Measurements from ENCODE around the gene SEC14L6. TPM values are rescaled to one million over a fixed set of nuclear protein-coding genes. Genes with fewer than 3 reads are reported as not detected.
"Not testable (repeated sequence)": the region's sequence is repeated elsewhere in the genome, so short reads cannot be mapped to it uniquely, and the experiment has no call there.

SEC14L6 gene
- total RNA-seq, 1 donor from 2014 or later: 6.0 TPM

- not testable (repeated sequence) for DNase-seq (ENCODE audit: low spot score)
These were observed 20.7 kb upstream of the SEC14L6 start for GRCh38 chr22:30567277-30567676.

GRCh38 chr22:30566125-30566524, 19.6 kb upstream of the SEC14L6 start:
- DNase-seq (ENCODE audit: low spot score): peak; percentile 81

DNA sequence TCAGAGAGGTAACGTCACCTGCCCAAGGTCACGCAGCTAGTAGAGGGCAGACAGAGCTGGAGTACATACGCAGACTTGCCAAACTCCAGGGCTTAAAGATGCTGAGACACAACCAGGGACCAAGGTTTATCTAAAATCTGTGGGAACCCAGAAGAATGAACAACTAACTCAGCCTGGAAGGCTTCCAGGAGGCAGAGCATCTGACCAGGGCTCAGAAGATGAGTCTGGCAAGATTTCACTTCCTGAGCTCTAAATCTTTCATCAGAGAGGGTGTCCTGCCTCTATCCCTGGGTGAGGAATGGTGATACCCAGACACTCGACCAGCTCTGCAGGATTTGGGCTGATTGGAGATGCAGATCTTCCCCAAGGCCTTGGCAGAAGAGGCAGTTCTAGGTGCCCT, 18.8 kb upstream of the SEC14L6 start:
- no peak for DNase-seq (ENCODE audit: low spot score)

GRCh38 chr22:30564761-30565119, 18.2 kb upstream of the SEC14L6 start:
- DNase-seq (ENCODE audit: low spot score): peak; percentile 53

DNA sequence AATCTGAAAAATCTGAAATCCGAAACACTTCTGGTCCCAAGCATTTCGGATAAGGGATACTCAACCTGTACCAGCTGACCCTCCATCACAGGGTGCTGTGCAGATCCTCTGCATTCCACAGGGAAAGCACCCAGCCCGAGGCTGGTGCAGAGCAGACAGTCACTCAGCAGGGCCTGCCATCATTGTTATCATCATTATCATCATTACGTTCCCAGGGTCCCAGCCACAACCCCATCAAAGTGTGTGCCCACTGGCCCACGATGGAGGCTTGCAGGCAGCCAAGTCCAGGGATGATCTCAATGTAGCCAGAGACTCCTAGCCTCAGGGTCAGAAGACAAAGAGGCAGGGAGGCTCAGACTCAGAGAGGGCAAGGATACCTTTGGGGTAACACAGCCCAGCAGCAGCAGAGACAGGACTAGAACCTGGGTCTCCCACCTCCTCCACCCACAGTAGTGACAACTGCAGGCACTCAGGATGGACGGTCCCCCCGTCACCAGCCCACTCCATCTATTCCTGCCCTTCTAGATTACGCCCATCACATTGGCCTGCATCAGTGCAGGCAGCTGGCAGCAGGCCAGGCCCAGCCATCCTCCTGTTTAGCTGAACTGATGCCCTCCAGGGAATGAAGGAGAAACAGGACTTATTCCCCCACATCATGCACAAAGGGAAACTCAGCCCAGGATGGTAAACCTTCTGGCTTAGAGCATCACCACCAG, 17.7 kb upstream of the SEC14L6 start:
- DNase-seq (ENCODE audit: low spot score): no peak

DNA sequence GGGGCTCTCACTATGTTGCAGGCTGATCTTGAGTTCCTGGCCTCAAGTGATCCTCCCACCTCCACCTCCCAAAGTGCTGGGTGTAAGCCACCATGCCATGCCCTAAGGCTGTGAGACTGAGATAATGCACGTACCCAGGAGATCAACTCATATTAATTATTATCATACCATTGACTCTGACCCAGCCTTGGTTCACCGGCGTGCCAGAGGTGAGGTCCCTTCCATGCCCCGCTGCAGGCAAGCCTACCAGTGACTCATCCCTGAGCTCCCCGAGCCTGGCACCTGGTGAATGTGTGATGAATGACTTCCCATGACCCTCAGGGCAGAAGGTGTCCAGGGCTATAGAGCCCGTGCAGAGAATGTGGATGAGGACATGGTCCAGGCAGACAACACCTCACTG, 15.8 kb upstream of the SEC14L6 start:
- DNase-seq (ENCODE audit: low spot score): peak; percentile 87

GRCh38 chr22:30561402-30562189, 15.1 kb upstream of the SEC14L6 start:
- DNase-seq (ENCODE audit: low spot score): no peak

DNA sequence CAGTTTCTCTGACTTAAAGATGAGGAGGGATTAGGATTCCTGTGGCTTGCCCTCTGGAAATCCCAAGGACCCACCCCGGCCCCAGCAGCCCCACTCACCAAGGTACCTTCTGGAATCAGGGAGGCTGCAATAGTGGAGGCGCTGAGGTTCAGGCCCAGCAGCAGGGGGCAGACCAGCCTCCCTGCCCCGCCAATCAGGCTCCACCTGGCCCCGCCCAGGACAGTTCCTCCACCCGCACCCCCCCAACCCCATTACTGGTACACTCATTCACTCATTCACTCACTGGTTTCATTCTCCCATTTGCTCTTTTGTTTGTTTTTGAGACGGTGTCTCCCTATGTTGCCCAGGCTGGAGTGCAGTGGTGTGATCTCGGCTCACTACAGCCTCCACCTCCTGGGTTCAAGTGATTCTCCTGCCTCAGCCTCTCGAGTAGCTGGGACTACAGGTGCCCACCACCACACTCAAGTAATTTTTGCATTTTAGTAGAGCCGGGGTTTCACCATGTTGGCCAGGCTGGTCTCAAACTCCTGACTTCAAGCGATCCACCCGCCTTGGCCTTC, 14.2 kb upstream of the SEC14L6 start:
- DNase-seq (ENCODE audit: low spot score): not testable (repeated sequence)

- no peak for DNase-seq (ENCODE audit: low spot score)
These were observed 13.3 kb upstream of the SEC14L6 start for GRCh38 chr22:30559889-30560288.

GRCh38 chr22:30557243-30557642, 10.7 kb upstream of the SEC14L6 start:
- no peak for DNase-seq (ENCODE audit: low spot score)

DNA sequence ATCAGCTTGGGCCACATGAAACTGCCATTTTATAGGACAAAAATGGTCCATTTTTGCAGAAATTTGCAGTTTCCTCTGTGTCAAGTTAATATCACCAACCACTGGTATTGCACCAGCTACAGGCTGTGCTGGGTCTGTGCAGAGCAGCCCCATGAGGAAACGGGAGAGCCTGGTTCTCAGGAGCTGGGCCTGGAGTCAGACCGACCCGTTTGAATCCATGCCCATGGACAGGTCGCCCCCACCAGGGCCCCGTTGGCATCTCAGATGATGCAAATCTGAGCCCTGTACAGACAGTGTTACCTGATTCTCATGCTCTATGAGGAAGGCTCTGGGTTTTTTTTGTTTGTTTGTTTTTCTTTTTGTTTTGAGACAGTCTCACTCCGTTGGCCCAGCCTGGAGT, 9.8 kb upstream of the SEC14L6 start:
- no peak for DNase-seq (ENCODE audit: low spot score)

GRCh38 chr22:30555282-30556210, 9.0 kb upstream of the SEC14L6 start:
- no peak for DNase-seq (ENCODE audit: low spot score)

DNA sequence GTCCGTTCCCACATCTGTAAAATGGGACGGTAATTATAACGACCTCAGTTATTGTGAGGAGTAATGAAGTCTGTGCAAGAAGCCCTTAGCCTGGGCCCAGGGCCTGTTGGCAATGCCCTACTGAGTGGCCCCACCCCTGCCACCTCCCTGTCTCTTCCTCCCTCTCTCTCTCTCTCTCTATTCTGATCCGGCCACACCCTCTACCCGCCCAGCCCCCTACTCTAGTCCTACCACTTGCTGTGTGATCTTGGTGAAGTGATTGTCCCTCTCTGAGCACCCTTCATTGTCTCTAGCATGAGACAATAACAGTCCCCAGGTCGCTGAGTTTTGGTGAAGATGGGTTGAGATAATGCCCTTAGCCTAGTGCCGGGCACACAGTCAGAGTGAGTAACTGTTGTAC, 7.4 kb upstream of the SEC14L6 start:
- no peak for DNase-seq (ENCODE audit: low spot score)

DNA sequence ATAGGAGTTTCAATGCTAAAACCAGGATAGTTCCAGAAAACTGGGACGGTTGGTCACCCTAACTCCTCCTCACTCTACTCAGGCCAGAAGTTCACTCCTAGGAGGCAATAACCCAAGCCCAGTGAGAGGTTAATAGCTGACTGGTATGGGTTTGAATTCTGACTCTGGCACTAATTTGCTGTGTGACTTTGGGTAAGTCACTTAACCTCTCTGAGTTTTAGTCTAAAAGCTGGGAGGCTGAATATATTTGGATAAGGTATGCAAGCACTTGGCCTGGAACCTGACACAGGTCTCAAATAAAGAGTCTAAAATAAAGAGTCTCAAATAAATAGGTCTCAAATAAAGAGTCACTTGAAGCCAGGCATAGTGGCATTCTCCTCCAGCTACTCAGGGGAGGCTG, 6.2 kb upstream of the SEC14L6 start:
- no peak for DNase-seq (ENCODE audit: low spot score)

GRCh38 chr22:30551813-30552212, 5.3 kb upstream of the SEC14L6 start:
- not testable (repeated sequence) for DNase-seq (ENCODE audit: low spot score)

GRCh38 chr22:30547188-30547587, 647 bp upstream of the SEC14L6 start:
- no peak for DNase-seq (ENCODE audit: low spot score)

GRCh38 chr22:30542811-30543188, 3.7 kb downstream of the SEC14L6 start:
- DNase-seq (ENCODE audit: low spot score): no peak

DNA sequence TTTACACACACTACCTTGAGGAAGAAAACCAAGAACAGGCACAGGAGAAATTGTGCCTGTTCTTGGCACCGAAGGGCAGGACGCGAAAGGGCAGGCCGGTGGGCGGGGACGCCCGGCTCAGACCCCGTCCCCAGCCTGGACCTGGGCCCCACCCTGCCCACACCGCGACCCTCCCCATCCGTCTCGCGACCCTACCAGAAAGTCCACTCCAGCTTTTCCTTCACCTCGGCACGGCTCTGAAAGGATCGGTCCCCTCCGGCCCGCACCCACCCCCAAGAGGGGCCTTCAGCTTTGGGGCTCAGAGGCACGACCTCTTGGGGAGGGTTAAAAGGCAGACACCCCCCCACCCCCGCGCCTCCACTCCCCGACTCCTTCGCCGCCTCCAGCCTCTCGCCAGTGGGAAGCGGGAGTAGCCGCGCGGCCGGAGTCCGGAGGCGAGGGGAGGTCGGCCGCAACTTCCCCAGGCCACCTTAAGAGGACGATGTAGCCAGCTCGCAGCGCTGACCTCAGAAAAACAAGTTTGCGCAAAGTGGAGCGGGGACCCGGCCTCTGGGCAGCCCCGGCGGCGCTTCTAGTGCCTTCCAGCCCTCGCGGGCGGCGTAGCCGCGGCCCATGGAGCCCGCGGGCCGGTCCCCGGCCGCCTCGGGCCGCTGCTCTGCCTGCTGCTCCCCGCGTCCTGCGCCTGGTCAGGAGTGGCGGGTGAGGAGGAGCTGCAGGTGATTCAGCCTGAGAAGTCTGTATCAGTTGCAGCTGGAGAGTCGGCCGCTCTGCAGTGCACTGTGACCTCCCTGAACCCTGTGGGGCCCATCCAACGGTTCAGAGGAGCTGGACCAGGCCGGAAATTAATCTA, 4.4 kb downstream of the SEC14L6 start:
- DNase-seq (ENCODE audit: low spot score): no peak

DNA sequence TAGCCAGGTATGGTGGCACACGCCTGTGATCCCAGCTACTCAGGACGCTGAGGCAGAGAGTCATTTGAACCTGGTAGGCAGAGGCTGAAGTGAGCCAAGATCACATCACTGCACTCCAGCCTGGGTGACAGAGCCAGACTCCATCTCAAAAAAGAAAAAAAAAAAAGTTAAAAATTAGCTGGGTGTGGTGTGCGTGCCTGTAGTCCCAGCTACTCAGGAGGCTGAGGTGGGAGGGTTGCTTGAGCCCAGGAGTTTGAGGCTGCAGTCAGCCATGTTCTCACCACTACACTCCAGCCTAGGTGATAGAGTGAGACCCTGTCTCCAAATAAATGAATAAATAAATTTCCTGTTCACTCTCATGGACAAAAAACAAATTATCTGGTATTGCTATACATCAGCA, 5.0 kb downstream of the SEC14L6 start:
- not testable (repeated sequence) for DNase-seq (ENCODE audit: low spot score)

- DNase-seq (ENCODE audit: low spot score): no peak
These were observed 7.2 kb downstream of the SEC14L6 start for GRCh38 chr22:30539368-30539767.

- DNase-seq (ENCODE audit: low spot score): no peak
These were observed 8.3 kb downstream of the SEC14L6 start for GRCh38 chr22:30538280-30538679.

Data from mucosa of gallbladder (tissue), 1 donor.